HEK293 (cell line): ENCODE results near the gene TPSG1.
A peak's percentile ranks its signal among the peaks of the same experiment; 100 is the strongest.
"Not testable (repeated sequence)": the region's sequence is repeated elsewhere in the genome, so short reads cannot be mapped to it uniquely, and the experiment has no call there.

Experiments
- CTCF ChIA-PET: fragments of 350-600 bp; formaldehyde crosslinking; extraction: SDS; loops from one replicate; lab custom pipeline; 2021; ENCODE audit warnings: antibody characterized with exemption; lab: Yijun Ruan, JAX
- POLR2A ChIA-PET: fragments of 300-600 bp; formaldehyde crosslinking; extraction: SDS; loops from one replicate; lab custom pipeline; 2020; ENCODE audit warnings: antibody characterized with exemption, inconsistent platforms; lab: Yijun Ruan, JAX
- H3K27ac ChIP-seq: fragments of 200-500 bp; sonication (Bioruptor generic); 2 replicates; pipeline ENCODE4 v1.5.1; 2014; ENCODE audit warnings: low read depth, low read length, control low read depth, inconsistent platforms; ENCODE audit errors: extremely low read depth
- H3K36me3 ChIP-seq, 2 experiments: fragments of 200-500 bp in 1 of 2; sonication (Bioruptor generic) in 1 of 2; 1 replicate in 1 of 2; 2 replicates in 1 of 2; pipeline ENCODE4 v1.5.1; 2014 to 2017; ENCODE audit warnings: inconsistent platforms in 2 of 2, low read length in 2 of 2; ENCODE audit not compliant: control insufficient read depth in 2 of 2, insufficient read depth in 1 of 2
- H3K4me1 ChIP-seq: fragments of 200-500 bp; sonication (Bioruptor generic); 2 replicates; pipeline ENCODE4 v1.5.1; 2014; ENCODE audit warnings: mild to moderate bottlenecking, low read length, inconsistent platforms; ENCODE audit not compliant: control insufficient read depth, insufficient read depth
- H3K4me3 ChIP-seq: 2 replicates; pipeline ENCODE4 v1.5.1; 2011; ENCODE audit warnings: low read depth, mild to moderate bottlenecking, control low read depth, low read length, moderate library complexity
- H3K9me3 ChIP-seq: fragments of 200-500 bp; sonication (Bioruptor generic); 2 replicates; pipeline ENCODE4 v1.5.1; 2014; ENCODE audit warnings: low read depth, low read length, inconsistent platforms; ENCODE audit not compliant: control insufficient read depth, insufficient read depth
- ATF2 ChIP-seq: fragments of 450-650 bp; formaldehyde crosslinking; IDR thresholded peaks from 2 replicates; pipeline ENCODE4 v1.5.1; 2016; ENCODE audit warnings: missing biosample characterization, missing genetic modification characterization, low read depth
- CTCF ChIP-seq: fragments of 450-650 bp; formaldehyde crosslinking; IDR thresholded peaks from 2 replicates; pipeline ENCODE4 v1.5.1; 2016; ENCODE audit warnings: missing biosample characterization, missing genetic modification characterization
- HOXD13 ChIP-seq: sonication (generic); formaldehyde crosslinking; IDR thresholded peaks from 2 replicates; pipeline ENCODE4 v1.8.0; 2022; ENCODE audit warnings: missing genetic modification reagents, borderline replicate concordance
- MZF1 ChIP-seq: fragments of 450-650 bp; formaldehyde crosslinking; IDR thresholded peaks from 2 replicates; pipeline ENCODE4 v1.5.1; 2017; ENCODE audit warnings: missing biosample characterization, missing genetic modification characterization, borderline replicate concordance
- OSR2 ChIP-seq: fragments of 450-650 bp; formaldehyde crosslinking; IDR thresholded peaks from 2 replicates; pipeline ENCODE4 v1.5.1; 2016; ENCODE audit warnings: missing biosample characterization, missing genetic modification characterization
- SALL2 ChIP-seq: fragments of 450-650 bp; formaldehyde crosslinking; IDR thresholded peaks from 2 replicates; pipeline ENCODE4 v1.5.0; 2017; ENCODE audit warnings: missing biosample characterization, mild to moderate bottlenecking, missing genetic modification characterization, borderline replicate concordance
- WT1 ChIP-seq: fragments of 450-650 bp; formaldehyde crosslinking; IDR thresholded peaks from 2 replicates; pipeline ENCODE4 v1.5.1; 2016; ENCODE audit warnings: missing biosample characterization, missing genetic modification characterization
- YY2 ChIP-seq: fragments of 450-650 bp; formaldehyde crosslinking; IDR thresholded peaks from 2 replicates; pipeline ENCODE4 v1.5.1; 2016; ENCODE audit warnings: missing biosample characterization, missing genetic modification characterization
- ZFP41 ChIP-seq: fragments of 450-650 bp; formaldehyde crosslinking; IDR thresholded peaks from 2 replicates; pipeline ENCODE4 v1.5.1; 2016; ENCODE audit warnings: missing biosample characterization, missing genetic modification characterization, borderline replicate concordance
- ZNF10 ChIP-seq: fragments of 450-650 bp; formaldehyde crosslinking; IDR thresholded peaks from 2 replicates; pipeline ENCODE4 v1.5.1; 2017; ENCODE audit warnings: missing biosample characterization, missing genetic modification characterization
- ZNF114 ChIP-seq: fragments of 450-650 bp; formaldehyde crosslinking; IDR thresholded peaks from 2 replicates; pipeline ENCODE4 v1.5.0; 2017; ENCODE audit warnings: missing biosample characterization, missing genetic modification characterization
- ZNF121 ChIP-seq: fragments of 450-650 bp; formaldehyde crosslinking; IDR thresholded peaks from 2 replicates; pipeline ENCODE4 v1.5.1; 2016; ENCODE audit warnings: missing biosample characterization, missing genetic modification characterization
- ZNF138 ChIP-seq: fragments of 450-650 bp; formaldehyde crosslinking; IDR thresholded peaks from 2 replicates; pipeline ENCODE4 v1.5.1; 2016; ENCODE audit warnings: missing biosample characterization, missing genetic modification characterization, borderline replicate concordance
- ZNF16 ChIP-seq: fragments of 450-650 bp; formaldehyde crosslinking; IDR thresholded peaks from 2 replicates; pipeline ENCODE4 v1.5.1; 2016; ENCODE audit warnings: low read depth, missing biosample characterization, missing genetic modification characterization
- ZNF341 ChIP-seq: fragments of 450-650 bp; formaldehyde crosslinking; IDR thresholded peaks from 2 replicates; pipeline ENCODE4; 2016; ENCODE audit warnings: low read depth, missing biosample characterization, missing genetic modification characterization
- ZNF350 ChIP-seq: fragments of 450-650 bp; formaldehyde crosslinking; IDR thresholded peaks from 2 replicates; pipeline ENCODE4 v1.5.0; 2017; ENCODE audit warnings: missing biosample characterization, mild to moderate bottlenecking, missing genetic modification characterization
- ZNF404 ChIP-seq: fragments of 450-650 bp; formaldehyde crosslinking; IDR thresholded peaks from 2 replicates; pipeline ENCODE4 v1.5.1; 2017; ENCODE audit warnings: missing biosample characterization, missing genetic modification characterization
- ZNF521 ChIP-seq: fragments of 450-650 bp; formaldehyde crosslinking; IDR thresholded peaks from 2 replicates; pipeline ENCODE4 v1.5.1; 2017; ENCODE audit warnings: missing biosample characterization, mild to moderate bottlenecking, missing genetic modification characterization
- ZNF600 ChIP-seq: fragments of 450-650 bp; formaldehyde crosslinking; IDR thresholded peaks from 2 replicates; pipeline ENCODE4 v1.5.1; 2016; ENCODE audit warnings: missing biosample characterization, missing genetic modification characterization
- ZNF621 ChIP-seq: fragments of 450-650 bp; formaldehyde crosslinking; IDR thresholded peaks from 2 replicates; pipeline ENCODE4 v1.5.1; 2017; ENCODE audit warnings: missing biosample characterization, missing genetic modification characterization
- ZNF701 ChIP-seq: fragments of 450-650 bp; formaldehyde crosslinking; IDR thresholded peaks from 2 replicates; pipeline ENCODE4 v1.5.1; 2016; ENCODE audit warnings: missing biosample characterization, missing genetic modification characterization
- ZNF792 ChIP-seq: fragments of 450-650 bp; formaldehyde crosslinking; IDR thresholded peaks from 2 replicates; pipeline ENCODE4 v1.5.1; 2016; ENCODE audit warnings: missing biosample characterization, missing genetic modification characterization
- TF ChIP-seq, protein P1 (sequence below): fragments of 450-650 bp; formaldehyde crosslinking; IDR thresholded peaks from 2 replicates; pipeline ENCODE4 v1.5.1; 2017; ENCODE audit warnings: missing biosample characterization, missing genetic modification characterization
- TF ChIP-seq, protein P2 (sequence below): fragments of 450-650 bp; formaldehyde crosslinking; IDR thresholded peaks from 2 replicates; pipeline ENCODE4 v1.5.1; 2016; ENCODE audit warnings: missing biosample characterization, missing genetic modification characterization

The TPSG1 gene

DNA sequence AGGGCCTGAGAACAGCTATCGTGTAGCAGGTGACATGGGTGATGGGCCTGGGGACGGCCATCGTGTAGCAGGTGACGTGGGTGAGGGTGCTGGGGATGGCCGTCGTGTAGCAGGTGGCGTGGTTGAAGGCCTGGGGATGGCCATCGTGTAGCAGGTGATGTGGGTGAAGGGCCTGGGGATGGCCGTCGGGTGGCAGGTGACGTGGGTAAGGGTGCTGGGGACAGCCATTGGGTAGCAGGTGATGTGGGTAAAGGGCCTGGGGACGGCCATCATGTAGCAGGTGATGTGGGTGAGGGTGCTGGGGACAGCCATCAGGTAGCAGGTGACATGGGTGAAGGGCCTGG, 46.3 kb upstream of the TPSG1 start:
- POLR2A ChIA-PET, result no interaction called here
- no peak overlapping the region for H3K4me3 ChIP-seq
- peaks cover 12% of the 10 kb centered on the region for H3K4me1 ChIP-seq
- H3K36me3 ChIP-seq, result no peaks in the 10 kb centered on the region
- no peaks in the 10 kb centered on the region for H3K9me3 ChIP-seq
- no peak overlapping the region; the same call in 1 of the 2 replicates for H3K27ac ChIP-seq
- TF ChIP-seq YY2 (tag by site-specific recombination), result peak; percentile 49
- TF ChIP-seq ZNF600, result no peak
- no peak for TF ChIP-seq ZNF621 (tag by site-specific recombination)
- TF ChIP-seq ZNF10 (tag by site-specific recombination), result peak; percentile 100
- CTCF ChIA-PET, result interaction anchor here (0.7 kb wide), 1 partner anchor 1550 kb away, joined by 3 read pairs; no protein-coding TSS in a partner anchor

GRCh38 chr16:1269418-1269817, 44.4 kb upstream of the TPSG1 start:
- H3K27ac ChIP-seq, CTCF ChIA-PET, POLR2A ChIA-PET, H3K36me3 ChIP-seq, H3K4me3 ChIP-seq, H3K9me3 ChIP-seq: not testable (repeated sequence)
- TF ChIP-seq ZNF121 (tag by site-specific recombination), result peak; percentile 97
- peaks cover 12% of the 10 kb centered on the region for H3K4me1 ChIP-seq

GRCh38 chr16:1265826-1266225, 40.8 kb upstream of the TPSG1 start:
- TF ChIP-seq ZNF404, result no peak
- no peak for TF ChIP-seq ZFP41 (tag by site-specific recombination)
- TF ChIP-seq CTCF (tag by site-specific recombination), result no peak
- TF ChIP-seq ZNF138 (tag by site-specific recombination), result no peak
- no peak for TF ChIP-seq SALL2 (tag by site-specific recombination)
- no peak for TF ChIP-seq ZNF114 (tag by site-specific recombination)
- no peak for TF ChIP-seq HOXD13 (CRISPR knock-in tag)
- no peak for TF ChIP-seq ZNF701 (tag by site-specific recombination)
- TF ChIP-seq MZF1 (tag by site-specific recombination), result no peak
- TF ChIP-seq ATF2, result no peak
- no peak for TF ChIP-seq ZNF792
- no peak for TF ChIP-seq ZNF16 (tag by site-specific recombination)
- TF ChIP-seq ZNF521, result no peak
- TF ChIP-seq, protein P1, sequence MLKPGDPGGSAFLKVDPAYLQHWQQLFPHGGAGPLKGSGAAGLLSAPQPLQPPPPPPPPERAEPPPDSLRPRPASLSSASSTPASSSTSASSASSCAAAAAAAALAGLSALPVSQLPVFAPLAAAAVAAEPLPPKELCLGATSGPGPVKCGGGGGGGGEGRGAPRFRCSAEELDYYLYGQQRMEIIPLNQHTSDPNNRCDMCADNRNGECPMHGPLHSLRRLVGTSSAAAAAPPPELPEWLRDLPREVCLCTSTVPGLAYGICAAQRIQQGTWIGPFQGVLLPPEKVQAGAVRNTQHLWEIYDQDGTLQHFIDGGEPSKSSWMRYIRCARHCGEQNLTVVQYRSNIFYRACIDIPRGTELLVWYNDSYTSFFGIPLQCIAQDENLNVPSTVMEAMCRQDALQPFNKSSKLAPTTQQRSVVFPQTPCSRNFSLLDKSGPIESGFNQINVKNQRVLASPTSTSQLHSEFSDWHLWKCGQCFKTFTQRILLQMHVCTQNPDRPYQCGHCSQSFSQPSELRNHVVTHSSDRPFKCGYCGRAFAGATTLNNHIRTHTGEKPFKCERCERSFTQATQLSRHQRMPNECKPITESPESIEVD, result no peak
- TF ChIP-seq, protein P2, sequence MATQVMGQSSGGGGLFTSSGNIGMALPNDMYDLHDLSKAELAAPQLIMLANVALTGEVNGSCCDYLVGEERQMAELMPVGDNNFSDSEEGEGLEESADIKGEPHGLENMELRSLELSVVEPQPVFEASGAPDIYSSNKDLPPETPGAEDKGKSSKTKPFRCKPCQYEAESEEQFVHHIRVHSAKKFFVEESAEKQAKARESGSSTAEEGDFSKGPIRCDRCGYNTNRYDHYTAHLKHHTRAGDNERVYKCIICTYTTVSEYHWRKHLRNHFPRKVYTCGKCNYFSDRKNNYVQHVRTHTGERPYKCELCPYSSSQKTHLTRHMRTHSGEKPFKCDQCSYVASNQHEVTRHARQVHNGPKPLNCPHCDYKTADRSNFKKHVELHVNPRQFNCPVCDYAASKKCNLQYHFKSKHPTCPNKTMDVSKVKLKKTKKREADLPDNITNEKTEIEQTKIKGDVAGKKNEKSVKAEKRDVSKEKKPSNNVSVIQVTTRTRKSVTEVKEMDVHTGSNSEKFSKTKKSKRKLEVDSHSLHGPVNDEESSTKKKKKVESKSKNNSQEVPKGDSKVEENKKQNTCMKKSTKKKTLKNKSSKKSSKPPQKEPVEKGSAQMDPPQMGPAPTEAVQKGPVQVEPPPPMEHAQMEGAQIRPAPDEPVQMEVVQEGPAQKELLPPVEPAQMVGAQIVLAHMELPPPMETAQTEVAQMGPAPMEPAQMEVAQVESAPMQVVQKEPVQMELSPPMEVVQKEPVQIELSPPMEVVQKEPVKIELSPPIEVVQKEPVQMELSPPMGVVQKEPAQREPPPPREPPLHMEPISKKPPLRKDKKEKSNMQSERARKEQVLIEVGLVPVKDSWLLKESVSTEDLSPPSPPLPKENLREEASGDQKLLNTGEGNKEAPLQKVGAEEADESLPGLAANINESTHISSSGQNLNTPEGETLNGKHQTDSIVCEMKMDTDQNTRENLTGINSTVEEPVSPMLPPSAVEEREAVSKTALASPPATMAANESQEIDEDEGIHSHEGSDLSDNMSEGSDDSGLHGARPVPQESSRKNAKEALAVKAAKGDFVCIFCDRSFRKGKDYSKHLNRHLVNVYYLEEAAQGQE (tag by site-specific recombination), result no peak
- no peak for TF ChIP-seq WT1 (tag by site-specific recombination)
- no peak for TF ChIP-seq OSR2 (tag by site-specific recombination)
- TF ChIP-seq ZNF341 (tag by site-specific recombination), result no peak
- TF ChIP-seq ZNF350 (tag by site-specific recombination), result no peak

More at GRCh38 chr16:1265826-1266225, 40.8 kb upstream of the TPSG1 start:
- CTCF ChIA-PET, result interaction anchor here (1.1 kb wide), 1 partner anchor 35 kb away, joined by 4 read pairs; no protein-coding TSS in a partner anchor
- POLR2A ChIA-PET, result no interaction called here
- Histone ChIP-seq H3K4me3 (no peak overlapping the region), H3K27ac (no peak overlapping the region), H3K4me1 (no peaks in the 10 kb centered on the region), H3K36me3 (no peaks in the 10 kb centered on the region), H3K9me3 (no peaks in the 10 kb centered on the region)
